MCF 10A (cell line): ENCODE data around the gene PALLD. TPM values are rescaled to one million over a fixed set of nuclear protein-coding genes. Genes with fewer than 3 reads are reported as not detected.
A peak's percentile ranks its signal among the peaks of the same experiment; 100 is the strongest.

ENCODE experiments used
- BruUV-seq: library from RNA; stranded (reverse); fragments of 400-500 nt; replicated peaks from 2 replicates; lab custom pipeline; 2021; lab: Mats Ljungman, UMichigan
- CTCF ChIA-PET: fragments of 300-600 bp; sonication (Branson Sonifier 250); formaldehyde crosslinking; extraction: SDS; loops from one replicate; lab custom pipeline; 2021; ENCODE audit warnings: antibody characterized with exemption, inconsistent platforms; lab: Yijun Ruan, JAX
- POLR2A ChIA-PET: fragments of 300-600, 350-650 bp; sonication (Branson Sonifier 250); formaldehyde crosslinking; extraction: SDS; loops from one replicate; lab custom pipeline; 2020; ENCODE audit warnings: antibody characterized with exemption, inconsistent platforms; lab: Yijun Ruan, JAX
- DNase-seq: peaks from one replicate; pipeline ENCODE4 v3.0.0-alpha.2; 2018; ENCODE audit not compliant: unreplicated experiment
- H3K27ac Mint-ChIP-seq: one replicate; pipeline ENCODE4 v1.8.0; 2022; ENCODE audit warnings: mild to moderate bottlenecking, low read depth, mixed read lengths; ENCODE audit not compliant: unreplicated experiment
- H3K27me3 Mint-ChIP-seq: one replicate; pipeline ENCODE4 v1.8.0; 2022; ENCODE audit warnings: mixed read lengths; ENCODE audit not compliant: insufficient read depth, unreplicated experiment
- H3K36me3 Mint-ChIP-seq: one replicate; pipeline ENCODE4 v1.8.0; 2022; ENCODE audit warnings: mild to moderate bottlenecking, moderate library complexity, mixed read lengths; ENCODE audit not compliant: insufficient read depth, unreplicated experiment
- H3K4me1 Mint-ChIP-seq: one replicate; pipeline ENCODE4 v1.8.0; 2022; ENCODE audit warnings: mixed read lengths; ENCODE audit not compliant: insufficient read depth, unreplicated experiment
- H3K4me3 Mint-ChIP-seq: one replicate; pipeline ENCODE4 v1.8.0; 2022; ENCODE audit warnings: mild to moderate bottlenecking, moderate library complexity, mixed read lengths; ENCODE audit not compliant: unreplicated experiment
- H3K9me3 Mint-ChIP-seq: one replicate; pipeline ENCODE4 v1.8.0; 2022; ENCODE audit warnings: mixed read lengths; ENCODE audit not compliant: unreplicated experiment
- intact Hi-C: fragments of 100-400 bp; cut with micrococcal nuclease; formaldehyde crosslinking; loops from 2 replicates; pipeline ENCODE4 v1.14.1; 2022
- total RNA-seq: library from RNA; stranded (reverse); gene quantifications from 2 replicates; pipeline ENCODE4 v1.2.3, GENCODE V29; 2022
- TF ChIP-seq, protein P1 (sequence below): fragments of 200-600 bp; IDR thresholded peaks from one replicate; pipeline ENCODE4 v1.8.0; 2022; ENCODE audit warnings: antibody characterized with exemption, mild to moderate bottlenecking; ENCODE audit not compliant: unreplicated experiment

Gene PALLD
- total RNA-seq, 1 experiment from 2014 or later = 191 TPM

DNA sequence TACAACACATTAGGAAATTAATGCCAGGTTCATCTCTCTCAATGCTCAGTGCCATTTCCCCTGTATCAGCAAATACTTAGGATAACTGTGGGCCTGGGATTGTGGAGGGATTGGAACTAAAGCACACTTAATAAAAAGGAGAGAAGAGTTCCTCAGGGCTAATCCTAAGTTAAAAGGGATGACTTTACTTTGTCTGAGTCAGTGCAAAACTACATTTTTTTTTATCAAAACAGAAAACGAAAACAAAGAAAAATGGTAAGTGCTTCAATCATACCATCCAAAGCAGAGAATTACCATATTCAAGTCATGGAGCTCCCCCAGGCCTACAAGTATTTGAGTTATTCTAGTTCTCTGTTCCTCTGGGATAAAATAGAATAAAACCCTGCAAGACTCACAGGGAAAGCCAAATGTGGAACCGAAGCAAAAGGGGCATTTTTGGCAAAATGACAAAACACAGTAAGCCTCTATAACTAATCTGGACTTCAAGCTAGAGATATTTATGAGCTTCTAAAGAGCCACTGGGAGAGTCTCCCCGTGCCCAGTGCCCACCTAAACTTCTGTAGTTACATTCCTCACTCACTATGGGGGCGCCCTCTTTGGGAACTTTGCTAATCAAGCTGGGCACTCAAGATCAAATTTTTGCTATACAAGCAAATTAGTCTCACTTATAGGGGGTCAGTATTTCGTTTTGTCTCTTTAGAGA is 53.4 kb downstream of the PALLD start:
- no peaks in the 10 kb centered on the region for H3K9me3 Mint-ChIP-seq
- no TSS peak for BruUV-seq
- TF ChIP-seq, protein P1, sequence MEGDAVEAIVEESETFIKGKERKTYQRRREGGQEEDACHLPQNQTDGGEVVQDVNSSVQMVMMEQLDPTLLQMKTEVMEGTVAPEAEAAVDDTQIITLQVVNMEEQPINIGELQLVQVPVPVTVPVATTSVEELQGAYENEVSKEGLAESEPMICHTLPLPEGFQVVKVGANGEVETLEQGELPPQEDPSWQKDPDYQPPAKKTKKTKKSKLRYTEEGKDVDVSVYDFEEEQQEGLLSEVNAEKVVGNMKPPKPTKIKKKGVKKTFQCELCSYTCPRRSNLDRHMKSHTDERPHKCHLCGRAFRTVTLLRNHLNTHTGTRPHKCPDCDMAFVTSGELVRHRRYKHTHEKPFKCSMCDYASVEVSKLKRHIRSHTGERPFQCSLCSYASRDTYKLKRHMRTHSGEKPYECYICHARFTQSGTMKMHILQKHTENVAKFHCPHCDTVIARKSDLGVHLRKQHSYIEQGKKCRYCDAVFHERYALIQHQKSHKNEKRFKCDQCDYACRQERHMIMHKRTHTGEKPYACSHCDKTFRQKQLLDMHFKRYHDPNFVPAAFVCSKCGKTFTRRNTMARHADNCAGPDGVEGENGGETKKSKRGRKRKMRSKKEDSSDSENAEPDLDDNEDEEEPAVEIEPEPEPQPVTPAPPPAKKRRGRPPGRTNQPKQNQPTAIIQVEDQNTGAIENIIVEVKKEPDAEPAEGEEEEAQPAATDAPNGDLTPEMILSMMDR = no peak
- H3K36me3 Mint-ChIP-seq = no peaks in the 10 kb centered on the region
- H3K27me3 Mint-ChIP-seq = no peaks in the 10 kb centered on the region
- no peak overlapping the region for H3K4me3 Mint-ChIP-seq
- ChIA-PET CTCF (interaction anchor here (0.8 kb wide), 1 partner anchor 27 kb away, joined by 3 read pairs; no protein-coding TSS in a partner anchor), POLR2A (interaction anchor here (0.9 kb wide), 2 partner anchors 10 to 123 kb away, joined by 3 read pairs; no protein-coding TSS in a partner anchor)
- no peak overlapping the region for H3K27ac Mint-ChIP-seq
- intact Hi-C loops = no loop called here
- H3K4me1 Mint-ChIP-seq = no peaks in the 10 kb centered on the region
- no peak for DNase-seq

DNA sequence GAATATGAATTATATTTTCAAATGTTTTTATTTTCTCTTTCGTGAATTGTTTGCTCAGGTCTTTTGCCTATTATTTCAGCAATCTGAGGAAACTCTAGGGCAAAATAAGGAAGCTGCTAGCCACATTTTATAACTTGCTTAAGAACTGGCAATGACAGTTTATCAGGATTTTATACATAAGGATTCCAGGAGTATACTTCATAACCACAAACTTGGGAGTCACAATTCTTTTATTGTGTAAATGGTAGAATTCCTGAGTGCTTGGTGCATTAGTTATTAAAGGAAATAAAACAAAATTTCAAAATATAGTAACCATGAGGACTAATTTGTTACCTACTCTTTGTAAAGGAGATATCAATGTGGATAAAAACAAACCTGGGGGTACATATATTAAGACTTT is 54.4 kb downstream of the PALLD start:
- POLR2A ChIA-PET = interaction anchor here (0.9 to 1.1 kb wide), 3 partner anchors 10 to 122 kb away, joined by 3 read pairs; no protein-coding TSS in a partner anchor
- Mint-ChIP-seq H3K27me3 (no peaks in the 10 kb centered on the region), H3K36me3 (no peaks in the 10 kb centered on the region), H3K4me1 (no peaks in the 10 kb centered on the region), H3K4me3 (no peak overlapping the region), H3K9me3 (no peaks in the 10 kb centered on the region), H3K27ac (no peak overlapping the region)
- intact Hi-C loops = no loop called here
- CTCF ChIA-PET = interaction anchor here (0.7 kb wide), 1 partner anchor 285 kb away, joined by 3 read pairs; no protein-coding TSS in a partner anchor
- TF ChIP-seq, protein P1 = no peak
- no TSS peak for BruUV-seq
- DNase-seq = peak; percentile 32

DNA sequence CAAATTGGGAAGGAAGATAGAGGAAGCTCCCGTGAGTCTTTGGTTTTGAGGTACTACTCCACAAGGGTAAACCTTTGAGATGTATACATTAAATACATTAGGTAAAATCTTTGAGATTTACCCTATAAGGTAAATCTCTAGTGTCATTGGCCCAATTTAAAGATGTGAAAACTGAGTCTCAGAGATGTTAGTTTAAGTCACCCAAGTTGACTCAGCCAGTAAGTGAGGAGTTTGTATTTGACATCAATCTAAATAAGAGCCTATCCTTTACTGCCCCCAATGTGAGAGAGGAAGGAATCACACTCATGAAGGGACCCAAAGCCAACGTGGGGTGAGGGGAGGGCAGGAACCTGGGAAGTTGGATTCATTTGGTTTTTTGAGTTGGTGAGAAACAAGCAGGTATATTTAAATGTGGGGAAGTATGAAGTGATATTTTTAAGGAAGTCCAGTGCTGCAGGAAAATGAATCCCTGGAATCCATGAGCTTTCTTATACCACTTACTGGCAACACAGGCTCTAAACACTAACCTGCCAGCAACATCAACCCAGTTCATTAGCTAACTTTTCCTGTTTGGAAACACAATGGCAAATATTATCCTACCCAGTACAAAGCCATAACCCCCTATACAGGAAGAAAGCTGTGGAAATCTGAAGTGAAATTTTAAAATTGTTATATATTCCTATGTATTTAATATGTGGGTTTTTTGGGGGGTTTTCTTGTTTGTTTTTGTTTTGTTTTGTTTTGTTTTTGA is 55.3 kb downstream of the PALLD start:
- no peak overlapping the region for H3K27ac Mint-ChIP-seq
- ChIA-PET POLR2A (interaction anchor here (0.5 to 1.1 kb wide), 3 partner anchors 9 to 80 kb away, joined by 3 to 4 read pairs (median 3); no protein-coding TSS in a partner anchor), CTCF (interaction anchor here (0.9 to 1.0 kb wide), 3 partner anchors 9 to 104 kb away, joined by 3 to 4 read pairs (median 3); no protein-coding TSS in a partner anchor)
- no TSS peak for BruUV-seq
- H3K4me3 Mint-ChIP-seq = no peak overlapping the region
- no peaks in the 10 kb centered on the region for H3K36me3 Mint-ChIP-seq
- no peaks in the 10 kb centered on the region for H3K4me1 Mint-ChIP-seq
- peak; percentile 43 for DNase-seq
- H3K9me3 Mint-ChIP-seq = no peaks in the 10 kb centered on the region
- intact Hi-C loops = no loop called here
- no peaks in the 10 kb centered on the region for H3K27me3 Mint-ChIP-seq
- TF ChIP-seq, protein P1 = no peak
